Measurements from ENCODE around the gene SATB1. TPM values are rescaled to one million over a fixed set of nuclear protein-coding genes. Genes with fewer than 3 reads are reported as not detected.
"Not testable (repeated sequence)": the region's sequence is repeated elsewhere in the genome, so short reads cannot be mapped to it uniquely, and the experiment has no call there.

The SATB1 gene
- total RNA-seq, 4 donors from 2014 or later, result 27.7 to 85.3 (median 67.1) TPM

DNA sequence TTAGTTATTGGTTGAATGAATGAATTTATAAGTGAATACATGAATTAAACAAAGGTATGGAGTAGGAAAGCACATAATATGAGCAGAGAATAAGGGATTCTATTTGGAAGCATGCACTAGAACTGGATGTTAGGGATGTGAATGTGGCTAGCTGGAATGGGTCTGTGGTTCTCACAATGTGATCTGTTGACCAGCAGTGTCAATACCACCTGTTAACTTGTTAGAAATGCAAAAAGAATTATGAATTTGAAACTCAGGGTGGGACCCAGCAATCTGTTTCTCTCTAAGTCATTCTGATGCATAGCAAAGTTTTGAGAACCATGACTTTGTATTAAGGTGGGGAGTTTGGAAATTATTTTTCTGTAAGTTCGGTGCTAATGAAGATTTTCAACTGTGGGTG, 41.0 kb upstream of the SATB1 start:
- intact Hi-C loops (cut with DNase I; ENCODE audit: low total_unique reads), result no loop called here

DNA sequence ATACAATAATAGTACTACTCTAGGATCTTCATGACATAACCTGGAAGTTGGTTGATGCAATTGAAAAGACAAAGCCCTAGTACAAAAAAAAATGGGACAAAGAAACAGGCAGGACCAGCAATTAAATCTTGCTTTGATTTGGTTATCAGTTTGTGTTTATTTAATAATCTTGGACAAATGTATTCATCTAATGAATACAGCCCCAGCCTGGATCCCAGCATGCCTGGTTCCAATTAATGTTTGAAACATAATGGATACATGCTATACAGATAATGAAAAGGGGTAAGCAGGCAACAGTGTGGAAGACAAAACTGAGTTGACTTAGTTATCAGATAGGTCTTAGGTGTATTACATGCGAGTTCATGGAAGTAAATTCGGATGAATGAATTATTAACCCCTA, 29.6 kb upstream of the SATB1 start:
- H3K4me3 ChIP-seq, result no peak overlapping the region
- H3K36me3 ChIP-seq, result no peaks in the 10 kb centered on the region
- no peaks in the 10 kb centered on the region for H3K9me3 ChIP-seq
- in situ Hi-C loops (cut with MboI; ENCODE audit: low pct_ligation_motif_present in 1 of 4, low pct_unique_long_range_greater_than_20kb in 1 of 4, low sequenced_read_pairs in 3 of 4), result no loop called here
- WGBS, 2 donors (ENCODE audit: low coverage in 1 of 2), result 68 to 85% methylated on average over 2 of the region's 2 CpGs
- no peak for DNase-seq
- H3K27ac ChIP-seq, result no peak overlapping the region
- H3K4me1 ChIP-seq, result no peaks in the 10 kb centered on the region
- no peaks in the 10 kb centered on the region for H3K27me3 ChIP-seq
- intact Hi-C loops (cut with DNase I; ENCODE audit: low total_unique reads), result no loop called here
- no peak for TF ChIP-seq POLR2A (IDR thresholded peaks at IDR 0.05)
- TF ChIP-seq, protein P1, sequence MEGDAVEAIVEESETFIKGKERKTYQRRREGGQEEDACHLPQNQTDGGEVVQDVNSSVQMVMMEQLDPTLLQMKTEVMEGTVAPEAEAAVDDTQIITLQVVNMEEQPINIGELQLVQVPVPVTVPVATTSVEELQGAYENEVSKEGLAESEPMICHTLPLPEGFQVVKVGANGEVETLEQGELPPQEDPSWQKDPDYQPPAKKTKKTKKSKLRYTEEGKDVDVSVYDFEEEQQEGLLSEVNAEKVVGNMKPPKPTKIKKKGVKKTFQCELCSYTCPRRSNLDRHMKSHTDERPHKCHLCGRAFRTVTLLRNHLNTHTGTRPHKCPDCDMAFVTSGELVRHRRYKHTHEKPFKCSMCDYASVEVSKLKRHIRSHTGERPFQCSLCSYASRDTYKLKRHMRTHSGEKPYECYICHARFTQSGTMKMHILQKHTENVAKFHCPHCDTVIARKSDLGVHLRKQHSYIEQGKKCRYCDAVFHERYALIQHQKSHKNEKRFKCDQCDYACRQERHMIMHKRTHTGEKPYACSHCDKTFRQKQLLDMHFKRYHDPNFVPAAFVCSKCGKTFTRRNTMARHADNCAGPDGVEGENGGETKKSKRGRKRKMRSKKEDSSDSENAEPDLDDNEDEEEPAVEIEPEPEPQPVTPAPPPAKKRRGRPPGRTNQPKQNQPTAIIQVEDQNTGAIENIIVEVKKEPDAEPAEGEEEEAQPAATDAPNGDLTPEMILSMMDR (IDR thresholded peaks at IDR 0.05), result no peak

More for the DNA sequence above, 41.0 kb upstream of the SATB1 start:
- in situ Hi-C loops (cut with MboI; ENCODE audit: low pct_ligation_motif_present in 1 of 4, low pct_unique_long_range_greater_than_20kb in 1 of 4, low sequenced_read_pairs in 3 of 4), result no loop called here
- no peak overlapping the region for H3K4me3 ChIP-seq
- H3K27me3 ChIP-seq, result no peaks in the 10 kb centered on the region
- H3K4me1 ChIP-seq, result peaks cover 0 to 6% (median 0%) of the 10 kb centered on the region in 4 donors
- DNase-seq, result no peak
- no peak for TF ChIP-seq EP300 (IDR thresholded peaks at IDR 0.05; ENCODE audit: low read depth)
- TF ChIP-seq, protein P1 (IDR thresholded peaks at IDR 0.05), result no peak
- TF ChIP-seq POLR2A (IDR thresholded peaks at IDR 0.05), result no peak
- no peak for TF ChIP-seq POLR2AphosphoS5 (IDR thresholded peaks at IDR 0.05)
- no peak overlapping the region for H3K27ac ChIP-seq
- no peaks in the 10 kb centered on the region for H3K9me3 ChIP-seq
- WGBS, 2 donors (ENCODE audit: low coverage in 1 of 2), result 97 to 100% methylated on average over 1 of the region's 1 CpG
- H3K36me3 ChIP-seq, result no peaks in the 10 kb centered on the region

DNA sequence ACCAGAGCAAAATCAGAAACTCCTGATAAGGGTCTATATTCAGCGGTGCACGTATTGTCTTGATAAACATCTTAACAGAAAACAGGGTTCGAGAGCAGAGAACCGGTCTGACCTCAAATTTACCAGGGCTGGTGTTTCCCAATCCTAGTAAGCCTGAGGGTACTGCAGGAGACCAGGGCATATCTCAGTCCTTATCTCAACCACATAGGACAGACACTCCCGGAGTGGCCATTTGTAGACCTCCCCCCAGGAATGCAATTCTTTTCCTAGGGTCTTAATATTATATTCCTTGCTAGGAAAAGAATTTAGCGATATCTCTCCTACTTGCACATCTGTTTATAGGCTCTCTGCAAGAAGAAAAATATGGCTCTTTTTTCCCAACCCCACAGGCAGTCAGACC, 24.5 kb upstream of the SATB1 start:
- H3K36me3 ChIP-seq; in situ Hi-C loops (cut with MboI; ENCODE audit: low pct_ligation_motif_present in 1 of 4, low pct_unique_long_range_greater_than_20kb in 1 of 4, low sequenced_read_pairs in 3 of 4); H3K9me3 ChIP-seq; H3K27me3 ChIP-seq; DNase-seq; H3K4me3 ChIP-seq; H3K27ac ChIP-seq: not testable (repeated sequence)
- H3K4me1 ChIP-seq, result peaks cover 0 to 15% (median 12%) of the 10 kb centered on the region in 4 donors
- WGBS, 2 donors (ENCODE audit: low coverage in 1 of 2), result 93 to 97% methylated on average over 4 to 6 of the region's 6 CpGs
- intact Hi-C loops (cut with DNase I; ENCODE audit: low total_unique reads), result loop anchor here (5.0 kb wide), 1 partner anchor 697 kb away; no protein-coding TSS in a partner anchor

DNA sequence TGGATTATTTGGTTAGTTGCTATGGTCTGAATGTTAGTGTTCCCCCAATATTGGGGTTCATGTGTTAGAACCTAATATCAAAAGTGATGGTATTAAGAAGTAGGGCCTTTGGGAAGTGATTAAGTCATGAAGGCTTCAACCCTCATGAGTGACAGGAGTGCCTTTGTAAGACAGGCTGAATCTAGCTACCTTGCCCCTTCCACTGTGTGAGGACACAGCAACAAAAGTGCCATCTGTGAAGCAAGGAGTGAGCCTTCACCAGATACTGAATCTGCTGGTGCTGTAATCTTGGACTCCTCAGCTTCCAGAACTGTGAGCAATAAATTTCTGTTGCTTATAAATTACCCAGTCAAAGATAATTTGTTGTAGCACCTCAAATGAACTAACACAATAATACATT, 22.6 kb upstream of the SATB1 start:
- Histone ChIP-seq H3K27me3 (no peaks in the 10 kb centered on the region), H3K27ac (no peak overlapping the region), H3K9me3 (peaks cover 0 to 8% of the 10 kb centered on the region in 2 donors), H3K4me3 (no peak overlapping the region), H3K36me3 (no peaks in the 10 kb centered on the region), H3K4me1 (peaks cover 0 to 29% (median 21%) of the 10 kb centered on the region in 4 donors)
- no peak for TF ChIP-seq EP300 (IDR thresholded peaks at IDR 0.05; ENCODE audit: low read depth)
- TF ChIP-seq, protein P1 (IDR thresholded peaks at IDR 0.05), result no peak
- DNase-seq, result no peak
- intact Hi-C loops (cut with DNase I; ENCODE audit: low total_unique reads), result loop anchor here (5.0 kb wide), 1 partner anchor 695 kb away; no protein-coding TSS in a partner anchor
- in situ Hi-C loops (cut with MboI; ENCODE audit: low pct_ligation_motif_present in 1 of 4, low pct_unique_long_range_greater_than_20kb in 1 of 4, low sequenced_read_pairs in 3 of 4), result no loop called here

DNA sequence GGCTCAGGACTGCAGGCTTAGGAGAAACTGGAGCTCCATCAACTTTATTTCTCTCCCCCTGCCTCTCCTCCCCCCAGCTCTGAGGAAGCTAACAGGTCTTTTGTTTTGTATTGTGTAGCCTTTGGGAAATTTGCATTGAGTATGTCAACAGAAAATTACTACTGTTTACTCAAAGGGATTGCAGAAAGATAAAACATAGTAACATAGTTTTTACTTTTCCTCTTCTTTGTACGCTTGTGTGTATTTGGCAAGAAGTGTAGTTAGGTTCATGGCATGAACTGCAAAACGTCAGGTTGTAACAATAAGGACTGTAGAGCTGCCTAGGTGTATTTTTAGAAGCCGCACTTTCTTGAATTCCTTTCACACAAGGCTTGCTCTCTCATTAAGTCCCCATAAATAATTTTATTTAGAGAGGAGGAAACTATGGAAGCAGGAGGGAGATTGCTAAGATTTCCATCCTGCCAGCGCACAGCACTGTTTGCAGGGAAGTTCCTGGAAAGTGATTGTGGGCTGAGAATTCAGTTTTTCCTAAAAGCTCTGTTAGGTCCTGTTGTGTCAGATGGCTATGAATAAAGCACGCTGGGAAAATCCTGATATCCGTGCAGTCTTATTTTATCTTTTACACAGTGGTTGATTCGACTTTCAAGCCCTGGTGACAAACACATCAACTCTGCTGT, 21.1 kb upstream of the SATB1 start:
- H3K4me3 ChIP-seq, result peak overlapping the region in 2 of 4 donors; percentile 73

More for the DNA sequence above, 21.1 kb upstream of the SATB1 start:
- DNase-seq, result no peak
- Histone ChIP-seq H3K4me1 (peaks cover 0 to 29% (median 21%) of the 10 kb centered on the region in 4 donors), H3K9me3 (peaks cover 0 to 8% of the 10 kb centered on the region in 2 donors), H3K27ac (peak overlapping the region; percentile 79 to 87 (median 82)), H3K36me3 (no peaks in the 10 kb centered on the region), H3K27me3 (no peaks in the 10 kb centered on the region)
- in situ Hi-C loops (cut with MboI; ENCODE audit: low pct_ligation_motif_present in 1 of 4, low pct_unique_long_range_greater_than_20kb in 1 of 4, low sequenced_read_pairs in 3 of 4), result no loop called here
- TF ChIP-seq EP300 (IDR thresholded peaks at IDR 0.05; ENCODE audit: low read depth) (no peak), POLR2AphosphoS5 (IDR thresholded peaks at IDR 0.05) (no peak), POLR2A (IDR thresholded peaks at IDR 0.05) (no peak)
- TF ChIP-seq, protein P1 (IDR thresholded peaks at IDR 0.05), result no peak
- intact Hi-C loops (cut with DNase I; ENCODE audit: low total_unique reads), result loop anchor here (5.0 kb wide), 1 partner anchor 694 kb away; no protein-coding TSS in a partner anchor
- 16 to 19% methylated on average over 6 to 7 of the region's 7 CpGs for WGBS, 2 donors (ENCODE audit: low coverage in 1 of 2)

Measured in transverse colon (tissue), 4 donors.